Activated naive CD8-positive, alpha-beta T cell treated with anti-CD3 and anti-CD28 coated beads, Interleukin-2, amount 50 U/mL, for 24 hours (primary cell): ENCODE data around the gene MED27.

ENCODE experiments used
- ATAC-seq: fragments of 150-1000 bp; cut with Tn5 transposase; one replicate; pipeline ENCODE4 v1.10.0; 2021
- DNase-seq: peaks from one replicate; pipeline ENCODE4 v3.0.0; 2021
- H3K27ac Mint-ChIP-seq: one replicate; pipeline ENCODE4 v1.8.0; 2021; ENCODE audit warnings: mild to moderate bottlenecking, mixed read lengths
- H3K27me3 Mint-ChIP-seq: one replicate; pipeline ENCODE4 v1.8.0; 2021; ENCODE audit warnings: mixed read lengths
- H3K36me3 Mint-ChIP-seq: one replicate; pipeline ENCODE4 v1.8.0; 2021; ENCODE audit warnings: low read depth, mixed read lengths
- H3K4me1 Mint-ChIP-seq: one replicate; pipeline ENCODE4 v1.8.0; 2021; ENCODE audit warnings: mixed read lengths
- H3K4me3 Mint-ChIP-seq: one replicate; pipeline ENCODE4 v1.8.0; 2021; ENCODE audit warnings: mild to moderate bottlenecking, moderate library complexity, mixed read lengths
- H3K9me3 Mint-ChIP-seq: one replicate; pipeline ENCODE4 v1.8.0; 2021; ENCODE audit warnings: mixed read lengths

The MED27 gene

GRCh38 chr9:131868766-131869165, 210.9 kb downstream of the MED27 start:
- H3K4me1 Mint-ChIP-seq: no peaks in the 10 kb centered on the region
- no peak overlapping the region for H3K27ac Mint-ChIP-seq
- H3K27me3 Mint-ChIP-seq: no peaks in the 10 kb centered on the region
- H3K4me3 Mint-ChIP-seq: no peak overlapping the region
- H3K9me3 Mint-ChIP-seq: no peaks in the 10 kb centered on the region
- peaks cover 2% of the 10 kb centered on the region for H3K36me3 Mint-ChIP-seq
- no peak for ATAC-seq
- no peak for DNase-seq

- Mint-ChIP-seq H3K4me1 (no peaks in the 10 kb centered on the region), H3K4me3 (no peak overlapping the region)
- ATAC-seq: no peak
Measured at GRCh38 chr9:131867611-131868192, 212.0 kb downstream of the MED27 start.

GRCh38 chr9:131865446-131866195, 214.0 kb downstream of the MED27 start:
- no peak for ATAC-seq
- Mint-ChIP-seq H3K36me3 (peaks cover 3% of the 10 kb centered on the region), H3K4me1 (no peaks in the 10 kb centered on the region), H3K27me3 (no peaks in the 10 kb centered on the region), H3K27ac (no peak overlapping the region), H3K4me3 (no peak overlapping the region), H3K9me3 (no peaks in the 10 kb centered on the region)
- no peak for DNase-seq

More at GRCh38 chr9:131867611-131868192, 212.0 kb downstream of the MED27 start:
- Mint-ChIP-seq H3K27me3 (no peaks in the 10 kb centered on the region), H3K27ac (no peak overlapping the region), H3K9me3 (no peaks in the 10 kb centered on the region), H3K36me3 (peaks cover 5% of the 10 kb centered on the region)
- DNase-seq: no peak

GRCh38 chr9:131864531-131864930, 215.1 kb downstream of the MED27 start:
- Mint-ChIP-seq H3K27ac (no peak overlapping the region), H3K4me3 (no peak overlapping the region), H3K27me3 (no peaks in the 10 kb centered on the region), H3K9me3 (no peaks in the 10 kb centered on the region), H3K36me3 (peaks cover 3% of the 10 kb centered on the region), H3K4me1 (no peaks in the 10 kb centered on the region)
- ATAC-seq: no peak
- DNase-seq: no peak

GRCh38 chr9:131863306-131863896, 216.3 kb downstream of the MED27 start:
- Mint-ChIP-seq H3K27me3 (no peaks in the 10 kb centered on the region), H3K27ac (no peak overlapping the region), H3K36me3 (peaks cover 5% of the 10 kb centered on the region), H3K9me3 (no peaks in the 10 kb centered on the region), H3K4me1 (no peaks in the 10 kb centered on the region), H3K4me3 (no peak overlapping the region)
- DNase-seq (no peak), ATAC-seq (no peak)

- H3K9me3 Mint-ChIP-seq: no peaks in the 10 kb centered on the region
- H3K27me3 Mint-ChIP-seq: no peaks in the 10 kb centered on the region
- no peak for DNase-seq
Measured at GRCh38 chr9:131862261-131862660, 217.4 kb downstream of the MED27 start.

DNA sequence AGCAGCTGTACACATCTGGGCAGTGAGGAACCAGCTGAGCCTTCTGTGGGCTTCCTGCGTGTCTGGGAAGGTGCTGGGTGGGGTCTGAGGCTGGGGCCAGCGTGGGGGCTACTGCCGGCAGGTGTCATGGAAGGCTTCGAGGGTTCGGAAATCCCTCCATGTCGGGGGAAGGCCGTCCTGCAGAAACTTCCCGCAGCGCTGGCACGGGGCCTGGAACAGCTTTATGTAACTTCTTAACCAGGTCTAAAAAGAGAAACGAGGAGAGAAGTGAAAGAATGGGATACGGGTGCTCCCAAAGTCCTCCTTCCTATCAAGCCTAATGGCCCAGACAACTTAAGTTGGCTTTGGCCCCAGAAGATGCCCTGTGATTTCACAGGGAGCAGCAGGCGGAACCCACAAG, 219.2 kb downstream of the MED27 start:
- no peaks in the 10 kb centered on the region for H3K27me3 Mint-ChIP-seq
- DNase-seq (no peak), ATAC-seq (no peak)
- H3K36me3 Mint-ChIP-seq: peaks cover 5% of the 10 kb centered on the region
- no peaks in the 10 kb centered on the region for H3K4me1 Mint-ChIP-seq
- H3K27ac Mint-ChIP-seq: no peak overlapping the region
- no peaks in the 10 kb centered on the region for H3K9me3 Mint-ChIP-seq
- H3K4me3 Mint-ChIP-seq: no peak overlapping the region

More at GRCh38 chr9:131862261-131862660, 217.4 kb downstream of the MED27 start:
- Mint-ChIP-seq H3K36me3 (peaks cover 5% of the 10 kb centered on the region), H3K4me3 (no peak overlapping the region), H3K27ac (no peak overlapping the region), H3K4me1 (no peaks in the 10 kb centered on the region)
- no peak for ATAC-seq

DNA sequence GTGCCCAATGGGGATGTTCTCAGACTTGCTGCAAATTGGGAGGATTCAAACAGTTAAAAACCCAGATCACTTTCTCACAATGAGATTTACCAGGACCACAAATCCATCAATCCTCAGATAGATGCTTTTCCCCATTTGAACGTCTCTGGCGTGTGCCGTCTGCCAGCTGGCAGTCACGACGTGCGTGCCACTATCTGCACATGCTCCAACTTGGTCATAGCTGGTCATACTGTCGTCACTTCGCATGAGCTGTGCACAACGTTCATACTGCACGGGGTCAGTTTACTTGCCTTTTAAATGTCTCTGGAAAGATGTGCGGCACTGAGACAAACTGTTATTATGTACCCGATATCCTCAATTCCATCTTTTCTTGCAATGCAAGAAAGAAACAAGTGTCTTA, 221.5 kb downstream of the MED27 start:
- Mint-ChIP-seq H3K36me3 (peaks cover 5% of the 10 kb centered on the region), H3K27me3 (no peaks in the 10 kb centered on the region), H3K9me3 (no peaks in the 10 kb centered on the region), H3K27ac (no peak overlapping the region), H3K4me1 (no peaks in the 10 kb centered on the region), H3K4me3 (no peak overlapping the region)
- DNase-seq: no peak
- no peak for ATAC-seq

- Mint-ChIP-seq H3K4me3 (no peak overlapping the region), H3K4me1 (no peaks in the 10 kb centered on the region), H3K27me3 (no peaks in the 10 kb centered on the region), H3K27ac (no peak overlapping the region), H3K9me3 (no peaks in the 10 kb centered on the region), H3K36me3 (peaks cover 3% of the 10 kb centered on the region)
- ATAC-seq (no peak), DNase-seq (no peak)
Measured at GRCh38 chr9:131856105-131856504, 223.6 kb downstream of the MED27 start.

GRCh38 chr9:131854896-131855613, 224.6 kb downstream of the MED27 start:
- Mint-ChIP-seq H3K27ac (no peak overlapping the region), H3K4me3 (no peak overlapping the region), H3K9me3 (no peaks in the 10 kb centered on the region), H3K27me3 (no peaks in the 10 kb centered on the region), H3K4me1 (no peaks in the 10 kb centered on the region), H3K36me3 (peaks cover 3% of the 10 kb centered on the region)
- no peak for ATAC-seq
- no peak for DNase-seq

DNA sequence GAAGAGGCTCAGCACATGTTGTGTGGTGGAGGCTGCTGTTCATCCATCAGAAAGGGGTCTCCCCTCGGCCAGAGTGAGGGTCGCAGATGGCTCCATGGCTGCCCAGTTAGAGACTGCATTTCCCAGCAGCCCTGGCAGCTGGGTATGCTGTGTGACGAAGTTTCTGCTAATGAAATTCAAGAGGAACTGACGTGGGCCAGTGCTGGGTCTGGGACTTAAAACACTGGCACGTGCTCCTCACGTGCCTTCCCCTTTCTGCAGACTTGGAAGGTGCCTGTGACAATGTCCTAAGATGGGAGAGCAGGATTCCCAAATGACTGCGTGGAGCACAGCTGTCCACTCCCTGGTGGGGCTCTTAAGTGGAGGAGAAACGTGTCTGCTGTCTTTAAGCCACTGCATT, 225.3 kb downstream of the MED27 start:
- H3K27ac Mint-ChIP-seq: no peak overlapping the region
- no peak for ATAC-seq
- no peaks in the 10 kb centered on the region for H3K27me3 Mint-ChIP-seq
- peaks cover under 1% of the 10 kb centered on the region for H3K36me3 Mint-ChIP-seq
- no peaks in the 10 kb centered on the region for H3K4me1 Mint-ChIP-seq
- H3K4me3 Mint-ChIP-seq: no peak overlapping the region
- H3K9me3 Mint-ChIP-seq: no peaks in the 10 kb centered on the region
- DNase-seq: no peak

GRCh38 chr9:131853434-131853833, 226.2 kb downstream of the MED27 start:
- Mint-ChIP-seq H3K4me3 (no peak overlapping the region), H3K27me3 (no peaks in the 10 kb centered on the region), H3K4me1 (no peaks in the 10 kb centered on the region), H3K27ac (no peak overlapping the region), H3K36me3 (no peaks in the 10 kb centered on the region), H3K9me3 (no peaks in the 10 kb centered on the region)
- ATAC-seq (peak; percentile 61), DNase-seq (no peak)

GRCh38 chr9:131851414-131851813, 228.3 kb downstream of the MED27 start:
- H3K4me1 Mint-ChIP-seq: peaks cover 2% of the 10 kb centered on the region
- no peak overlapping the region for H3K4me3 Mint-ChIP-seq
- ATAC-seq (no peak), DNase-seq (no peak)
- H3K36me3 Mint-ChIP-seq: no peaks in the 10 kb centered on the region
- H3K27me3 Mint-ChIP-seq: no peaks in the 10 kb centered on the region
- no peak overlapping the region for H3K27ac Mint-ChIP-seq
- H3K9me3 Mint-ChIP-seq: no peaks in the 10 kb centered on the region

GRCh38 chr9:131849391-131849790, 230.3 kb downstream of the MED27 start:
- no peak for ATAC-seq
- Mint-ChIP-seq H3K4me3 (no peak overlapping the region), H3K4me1 (peaks cover 4% of the 10 kb centered on the region), H3K9me3 (no peaks in the 10 kb centered on the region), H3K27ac (no peak overlapping the region), H3K27me3 (no peaks in the 10 kb centered on the region), H3K36me3 (no peaks in the 10 kb centered on the region)
- DNase-seq: no peak
